Measurements from ENCODE around the gene SHROOM3. TPM values are rescaled to one million over a fixed set of nuclear protein-coding genes. Genes with fewer than 3 reads are reported as not detected.

The SHROOM3 gene
- total and polyA plus RNA-seq, 4 donors = 4.7 to 25.8 (median 8.7) TPM

GRCh38 chr4:76545226-76545884 is 110.3 kb downstream of the SHROOM3 start:
- H3K27me3 ChIP-seq (ENCODE audit: control insufficient read depth in 4 of 4, insufficient read depth in 4 of 4, low read length in 3 of 4) = no peaks in the 10 kb centered on the region
- H3K4me1 ChIP-seq (ENCODE audit: control insufficient read depth in 4 of 4, insufficient read depth in 4 of 4, low read length in 3 of 4) = peaks cover 2 to 28% (median 9%) of the 10 kb centered on the region in 4 donors
- H3K27ac ChIP-seq (ENCODE audit: low read depth in 1 of 2, low read length in 2 of 2) = no peak overlapping the region
- no peak for DNase-seq (ENCODE audit: low spot score)
- no peak for TF ChIP-seq TAF1 (conservative IDR thresholded peaks at IDR 0.05)
- no peak for TF ChIP-seq YY1 (IDR thresholded peaks at IDR 0.05)
- TF ChIP-seq HNF4A (conservative IDR thresholded peaks at IDR 0.05) = no peak
- no peak for TF ChIP-seq FOXA1 (IDR thresholded peaks at IDR 0.05)
- no peak for TF ChIP-seq CTCF (IDR thresholded peaks at IDR 0.05; ENCODE audit: low read depth, low read length, missing input control)
- TF ChIP-seq ZBTB33 (IDR thresholded peaks at IDR 0.05) = no peak
- no peak for TF ChIP-seq RAD21 (IDR thresholded peaks at IDR 0.05)
- TF ChIP-seq MAX (IDR thresholded peaks at IDR 0.05) = no peak
- TF ChIP-seq ATF3 (IDR thresholded peaks at IDR 0.05) = no peak
- no peak for TF ChIP-seq SP1 (IDR thresholded peaks at IDR 0.05)
- WGBS = 85% methylated on average over 6 of the region's 6 CpGs
- H3K4me3 ChIP-seq (ENCODE audit: low read depth in 1 of 3, low read length in 3 of 3) = no peak overlapping the region
- no peaks in the 10 kb centered on the region for H3K9me3 ChIP-seq (ENCODE audit: control insufficient read depth in 4 of 4, low read length in 3 of 4)
- H3K36me3 ChIP-seq (ENCODE audit: control insufficient read depth in 4 of 4, insufficient read depth in 3 of 4, low read depth in 1 of 4, low read length in 3 of 4) = no peaks in the 10 kb centered on the region
- H3K9ac ChIP-seq (ENCODE audit: low read depth in 1 of 2, low read length in 2 of 2) = no peak overlapping the region

- no peak for DNase-seq (ENCODE audit: low spot score)
- H3K4me1 ChIP-seq (ENCODE audit: control insufficient read depth in 4 of 4, insufficient read depth in 4 of 4, low read length in 3 of 4) = peaks cover 2 to 28% (median 9%) of the 10 kb centered on the region in 4 donors
- peak overlapping the region; percentile 48 to 63 for H3K27ac ChIP-seq (ENCODE audit: low read depth in 1 of 2, low read length in 2 of 2)
- H3K4me3 ChIP-seq (ENCODE audit: low read depth in 1 of 3, low read length in 3 of 3) = no peak overlapping the region
- no peaks in the 10 kb centered on the region for H3K9me3 ChIP-seq (ENCODE audit: control insufficient read depth in 4 of 4, low read length in 3 of 4)
- no peaks in the 10 kb centered on the region for H3K27me3 ChIP-seq (ENCODE audit: control insufficient read depth in 4 of 4, insufficient read depth in 4 of 4, low read length in 3 of 4)
- 78% methylated on average over 4 of the region's 4 CpGs for WGBS
- H3K36me3 ChIP-seq (ENCODE audit: control insufficient read depth in 4 of 4, insufficient read depth in 3 of 4, low read depth in 1 of 4, low read length in 3 of 4) = no peaks in the 10 kb centered on the region
- H3K9ac ChIP-seq (ENCODE audit: low read depth in 1 of 2, low read length in 2 of 2) = no peak overlapping the region
- TF ChIP-seq RXRA (IDR thresholded peaks at IDR 0.05) (peak in 1 of 2 donors; percentile 7), SP1 (IDR thresholded peaks at IDR 0.05) (no peak), GABPA (IDR thresholded peaks at IDR 0.05 in 1 of 2, conservative IDR thresholded peaks at IDR 0.05 in 1 of 2) (no peak), EGR1 (IDR thresholded peaks at IDR 0.05; ENCODE audit: low read depth in 2 of 2) (no peak), REST (IDR thresholded peaks at IDR 0.05) (no peak), ATF3 (IDR thresholded peaks at IDR 0.05) (no peak), HNF4A (conservative IDR thresholded peaks at IDR 0.05) (peak; percentile 24 to 46), MAX (IDR thresholded peaks at IDR 0.05) (no peak), HNF4G (IDR thresholded peaks at IDR 0.05) (no peak), TAF1 (conservative IDR thresholded peaks at IDR 0.05) (no peak), YY1 (IDR thresholded peaks at IDR 0.05) (no peak), JUND (IDR thresholded peaks at IDR 0.05) (no peak), FOXA2 (IDR thresholded peaks at IDR 0.05) (no peak), ZBTB33 (IDR thresholded peaks at IDR 0.05) (no peak)
These were observed 111.3 kb downstream of the SHROOM3 start for GRCh38 chr4:76546327-76546726.

Measured in liver (tissue), 9 donors.